GM23338 (cell line): Measurements from ENCODE around the gene ZNF605. TPM values are rescaled to one million over a fixed set of nuclear protein-coding genes. Genes with fewer than 3 reads are reported as not detected.

Experiments used
- ATAC-seq: fragments of 200-7000 bp; cut with Tn5 transposase; 3 replicates; pipeline ENCODE4 v1.9.1; 2020
- DNase-seq: peaks from one replicate; pipeline ENCODE4 v3.0.0-alpha.2; 2015; ENCODE audit warnings: low spot score
- H2AFZ ChIP-seq: fragments of 200-600 bp; sonication (generic); 2 replicates; pipeline ENCODE4 v1.8.0; 2016; ENCODE audit warnings: antibody characterized with exemption, mild to moderate bottlenecking, moderate library complexity
- H3F3A ChIP-seq: fragments of 200-600 bp; sonication (generic); replicated peaks from 2 replicates; pipeline ENCODE4 v1.8.0; 2017; ENCODE audit warnings: antibody characterized with exemption, mixed run types, low read depth
- H3K27ac ChIP-seq: fragments of 200-600 bp; sonication (generic); 2 replicates; pipeline ENCODE4 v1.6.1; 2016; ENCODE audit warnings: low read depth
- H3K27me3 ChIP-seq: fragments of 200-600 bp; sonication (generic); 2 replicates; pipeline ENCODE4 v1.8.0; 2016; ENCODE audit warnings: mild to moderate bottlenecking, mixed run types, moderate library complexity; ENCODE audit not compliant: insufficient read depth
- H3K36me3 ChIP-seq: fragments of 200-600 bp; sonication (generic); 2 replicates; pipeline ENCODE4 v1.8.0; 2016; ENCODE audit warnings: mild to moderate bottlenecking; ENCODE audit not compliant: insufficient read depth
- H3K4me1 ChIP-seq: fragments of 200-600 bp; sonication (generic); 2 replicates; pipeline ENCODE4 v1.8.0; 2016; ENCODE audit warnings: mild to moderate bottlenecking, moderate library complexity; ENCODE audit not compliant: insufficient read depth
- H3K4me2 ChIP-seq: fragments of 200-600 bp; sonication (generic); 2 replicates; pipeline ENCODE4 v1.7.1; 2017; ENCODE audit warnings: mixed run types
- H3K4me3 ChIP-seq: fragments of 200-600 bp; sonication (generic); 2 replicates; pipeline ENCODE4 v1.6.1; 2016; ENCODE audit warnings: mixed run types
- H3K79me2 ChIP-seq: fragments of 200-600 bp; sonication (generic); replicated peaks from 2 replicates; pipeline ENCODE4 v1.8.0; 2017; ENCODE audit warnings: mild to moderate bottlenecking; ENCODE audit not compliant: insufficient read depth
- H3K9me2 ChIP-seq: fragments of 200-600 bp; sonication (generic); 2 replicates; pipeline ENCODE4 v1.8.0; 2017; ENCODE audit not compliant: insufficient read depth
- H4K20me1 ChIP-seq: fragments of 200-600 bp; sonication (generic); replicated peaks from 2 replicates; pipeline ENCODE4 v1.8.0; 2017; ENCODE audit warnings: mild to moderate bottlenecking; ENCODE audit not compliant: insufficient read depth
- H3K27ac Mint-ChIP-seq: 2 replicates; pipeline ENCODE4 v1.8.0; 2020; ENCODE audit warnings: inconsistent platforms, mild to moderate bottlenecking, moderate library complexity, mixed read lengths
- H3K27me3 Mint-ChIP-seq: 3 replicates; pipeline ENCODE4 v1.8.0; 2022; ENCODE audit warnings: low read depth, mild to moderate bottlenecking, moderate library complexity, mixed read lengths, inconsistent platforms; ENCODE audit not compliant: insufficient read depth, poor library complexity
- H3K36me3 Mint-ChIP-seq: 3 replicates; pipeline ENCODE4 v1.8.0; 2021; ENCODE audit warnings: low read depth, mild to moderate bottlenecking, inconsistent platforms, moderate library complexity, mixed read lengths
- H3K4me1 Mint-ChIP-seq: 3 replicates; pipeline ENCODE4 v1.8.0; 2020; ENCODE audit warnings: mild to moderate bottlenecking, inconsistent platforms, mixed read lengths
- H3K4me3 Mint-ChIP-seq: 3 replicates; pipeline ENCODE4 v1.8.0; 2021; ENCODE audit warnings: moderate library complexity, mild to moderate bottlenecking, inconsistent platforms, mixed read lengths
- H3K9me3 Mint-ChIP-seq: 3 replicates; pipeline ENCODE4 v1.8.0; 2020; ENCODE audit warnings: moderate library complexity, mild to moderate bottlenecking, inconsistent platforms, mixed read lengths
- EZH2 ChIP-seq: fragments of 200-600 bp; sonication (generic); IDR thresholded peaks from one replicate; pipeline ENCODE4 v1.8.0; 2017; ENCODE audit warnings: antibody characterized with exemption, mild to moderate bottlenecking, low read depth; ENCODE audit not compliant: unreplicated experiment
- EZH2phosphoT487 ChIP-seq: fragments of 200-600 bp; sonication (generic); IDR thresholded peaks from one replicate; pipeline ENCODE4 v1.8.1; 2018; ENCODE audit warnings: antibody characterized with exemption; ENCODE audit not compliant: unreplicated experiment
- NANOG ChIP-seq: IDR thresholded peaks from 2 replicates; pipeline ENCODE4 v1.6.1; 2016; ENCODE audit warnings: antibody characterized with exemption, borderline replicate concordance
- POLR2AphosphoS5 ChIP-seq: IDR thresholded peaks from 2 replicates; pipeline ENCODE4 v1.6.1; 2016; ENCODE audit warnings: antibody characterized with exemption, low read depth
- STAT1 ChIP-seq: IDR thresholded peaks from one replicate; pipeline ENCODE4 v1.6.1; 2016; ENCODE audit warnings: antibody characterized with exemption; ENCODE audit not compliant: unreplicated experiment
- ZNF114 ChIP-seq: fragments of 250-450 bp; sonication (Bioruptor Pico); IDR thresholded peaks from 2 replicates; pipeline ENCODE4 v1.5.0; 2020; ENCODE audit warnings: mild to moderate bottlenecking, moderate library complexity
- polyA plus RNA-seq: library from polyadenylated mRNA; unstranded; fragments of >200 nt; fragmentation: Nextera tagmentation; extraction: Ambion mirVana; gene quantifications from 2 replicates; pipeline ENCODE4 v1.2.1, GENCODE V29; 2016
- total RNA-seq: library from RNA; depleted of rRNA; stranded (reverse); fragments of >200 nt; shearing (Covaris generic); gene quantifications from 2 replicates; pipeline ENCODE4 v1.2.3, GENCODE V29; 2014
- TF ChIP-seq, protein P1 (sequence below), 2 experiments: fragments of 200-600 bp in 1 of 2; sonication (generic) in 1 of 2; conservative IDR thresholded peaks; 2 replicates each; pipeline versions ENCODE4 v1.5.1 to v1.6.1; 2016 to 2017; ENCODE audit warnings: antibody characterized with exemption in 2 of 2, low read depth in 2 of 2, mild to moderate bottlenecking in 2 of 2, moderate library complexity in 1 of 2
- TF ChIP-seq, protein P2 (sequence below): IDR thresholded peaks from 2 replicates; pipeline ENCODE4 v1.6.1; 2016; ENCODE audit warnings: antibody characterized with exemption

ZNF605 gene
- total and polyA plus RNA-seq, 2 experiments from 2014 or later = 13.5 to 17.1 TPM

DNA sequence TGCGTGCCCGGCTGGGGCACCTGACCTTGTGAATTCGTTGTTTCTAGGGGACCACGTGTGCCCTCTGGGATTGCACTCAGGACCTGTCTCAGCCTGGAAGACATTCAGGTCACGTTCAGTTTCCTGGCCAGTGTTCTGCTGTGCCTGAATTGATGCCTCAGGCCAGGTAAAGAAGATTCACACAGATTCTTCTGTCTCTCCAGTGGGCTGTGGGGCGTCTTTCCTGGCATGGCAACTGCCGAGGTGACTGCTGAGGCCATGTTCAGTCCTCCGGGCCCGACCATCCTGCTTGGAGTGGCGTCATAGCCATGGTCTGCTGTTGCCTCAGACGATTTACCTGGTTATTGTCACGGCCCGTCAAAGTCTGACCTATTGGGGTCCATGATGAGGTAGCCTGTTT, 13.5 kb downstream of the ZNF605 start (continued):
- TF ChIP-seq, protein P1, sequence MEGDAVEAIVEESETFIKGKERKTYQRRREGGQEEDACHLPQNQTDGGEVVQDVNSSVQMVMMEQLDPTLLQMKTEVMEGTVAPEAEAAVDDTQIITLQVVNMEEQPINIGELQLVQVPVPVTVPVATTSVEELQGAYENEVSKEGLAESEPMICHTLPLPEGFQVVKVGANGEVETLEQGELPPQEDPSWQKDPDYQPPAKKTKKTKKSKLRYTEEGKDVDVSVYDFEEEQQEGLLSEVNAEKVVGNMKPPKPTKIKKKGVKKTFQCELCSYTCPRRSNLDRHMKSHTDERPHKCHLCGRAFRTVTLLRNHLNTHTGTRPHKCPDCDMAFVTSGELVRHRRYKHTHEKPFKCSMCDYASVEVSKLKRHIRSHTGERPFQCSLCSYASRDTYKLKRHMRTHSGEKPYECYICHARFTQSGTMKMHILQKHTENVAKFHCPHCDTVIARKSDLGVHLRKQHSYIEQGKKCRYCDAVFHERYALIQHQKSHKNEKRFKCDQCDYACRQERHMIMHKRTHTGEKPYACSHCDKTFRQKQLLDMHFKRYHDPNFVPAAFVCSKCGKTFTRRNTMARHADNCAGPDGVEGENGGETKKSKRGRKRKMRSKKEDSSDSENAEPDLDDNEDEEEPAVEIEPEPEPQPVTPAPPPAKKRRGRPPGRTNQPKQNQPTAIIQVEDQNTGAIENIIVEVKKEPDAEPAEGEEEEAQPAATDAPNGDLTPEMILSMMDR (conservative IDR thresholded peaks at IDR 0.05; ENCODE audit: low read depth in 2 of 2) = no peak

DNA sequence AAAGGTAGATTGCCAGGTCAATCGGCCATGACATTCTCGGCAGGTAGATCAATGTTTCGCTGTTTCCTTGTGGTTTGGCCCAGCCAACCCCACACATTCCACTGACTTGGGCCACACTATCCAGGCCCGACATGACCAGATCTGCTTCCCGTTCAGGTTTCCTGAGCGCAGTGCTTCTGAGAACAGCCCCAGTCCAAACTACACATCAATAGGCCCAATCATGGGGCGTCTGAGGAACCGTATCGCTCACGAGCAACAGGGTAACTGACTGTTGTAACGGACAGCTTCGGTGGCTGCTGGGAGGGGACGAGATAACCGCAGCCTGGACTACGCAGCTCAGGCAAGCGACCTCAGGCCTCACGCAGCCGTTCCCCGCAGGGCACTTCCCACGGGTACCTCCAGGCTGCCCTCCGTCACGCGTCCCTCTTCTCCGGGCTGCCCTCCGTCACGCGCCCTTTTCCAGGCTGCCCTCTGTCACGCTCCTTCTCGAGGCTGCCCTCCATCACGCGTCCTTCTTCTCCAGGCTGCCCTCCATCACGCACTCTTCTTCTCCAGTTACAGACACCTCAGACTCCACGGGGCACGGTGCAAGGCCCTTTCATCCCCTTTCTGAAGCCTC, 14.7 kb downstream of the ZNF605 start:
- no peak overlapping the region for H3K27ac Mint-ChIP-seq
- ATAC-seq (no peak), DNase-seq (no peak)
- Histone ChIP-seq H3K27me3 (no peaks in the 10 kb centered on the region), H3K27ac (no peak overlapping the region), H2AFZ (no peak overlapping the region), H3K9me2 (no peaks in the 10 kb centered on the region), H4K20me1 (no peaks in the 10 kb centered on the region), H3K4me3 (no peak overlapping the region), H3K36me3 (peaks cover 18% of the 10 kb centered on the region; the same call in 1 of the 2 replicates), H3K79me2 (no peaks in the 10 kb centered on the region), H3F3A (no peaks in the 10 kb centered on the region), H3K4me2 (no peak overlapping the region), H3K4me1 (no peaks in the 10 kb centered on the region)
- no peak overlapping the region; the same call in 2 of the 3 replicates for H3K4me3 Mint-ChIP-seq
- peaks cover 84% of the 10 kb centered on the region for H3K36me3 Mint-ChIP-seq
- no peak for TF ChIP-seq POLR2AphosphoS5
- TF ChIP-seq ZNF114 (CRISPR knock-in tag) = no peak
- no peak for TF ChIP-seq EZH2phosphoT487
- TF ChIP-seq EZH2 = no peak
- TF ChIP-seq, protein P1 (conservative IDR thresholded peaks at IDR 0.05; ENCODE audit: low read depth in 2 of 2) = no peak
- peaks cover 74% of the 10 kb centered on the region for H3K9me3 Mint-ChIP-seq
- no peaks in the 10 kb centered on the region for H3K4me1 Mint-ChIP-seq
- H3K27me3 Mint-ChIP-seq = peaks cover 10% of the 10 kb centered on the region

- H2AFZ ChIP-seq = no peak overlapping the region
- ATAC-seq = no peak
- Mint-ChIP-seq H3K27me3 (peaks cover 9% of the 10 kb centered on the region), H3K36me3 (peaks cover 81% of the 10 kb centered on the region), H3K4me1 (no peaks in the 10 kb centered on the region), H3K9me3 (peaks cover 74% of the 10 kb centered on the region), H3K27ac (no peak overlapping the region), H3K4me3 (no peak overlapping the region)
- H3K27ac ChIP-seq = no peak overlapping the region
- no peaks in the 10 kb centered on the region for H3K9me2 ChIP-seq
- no peak overlapping the region for H3K4me2 ChIP-seq
- H3K27me3 ChIP-seq = no peaks in the 10 kb centered on the region
- H3K4me1 ChIP-seq = no peaks in the 10 kb centered on the region
- no peaks in the 10 kb centered on the region for H3K79me2 ChIP-seq
- H3K4me3 ChIP-seq = no peak overlapping the region
- H3K36me3 ChIP-seq = peaks cover 15% of the 10 kb centered on the region; the same call in 1 of the 2 replicates
- H4K20me1 ChIP-seq = no peaks in the 10 kb centered on the region
- no peaks in the 10 kb centered on the region for H3F3A ChIP-seq
- DNase-seq = no peak
- TF ChIP-seq, protein P2, sequence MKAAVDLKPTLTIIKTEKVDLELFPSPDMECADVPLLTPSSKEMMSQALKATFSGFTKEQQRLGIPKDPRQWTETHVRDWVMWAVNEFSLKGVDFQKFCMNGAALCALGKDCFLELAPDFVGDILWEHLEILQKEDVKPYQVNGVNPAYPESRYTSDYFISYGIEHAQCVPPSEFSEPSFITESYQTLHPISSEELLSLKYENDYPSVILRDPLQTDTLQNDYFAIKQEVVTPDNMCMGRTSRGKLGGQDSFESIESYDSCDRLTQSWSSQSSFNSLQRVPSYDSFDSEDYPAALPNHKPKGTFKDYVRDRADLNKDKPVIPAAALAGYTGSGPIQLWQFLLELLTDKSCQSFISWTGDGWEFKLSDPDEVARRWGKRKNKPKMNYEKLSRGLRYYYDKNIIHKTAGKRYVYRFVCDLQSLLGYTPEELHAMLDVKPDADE = no peak
- no peak for TF ChIP-seq STAT1
- TF ChIP-seq NANOG = no peak
These were observed 15.9 kb downstream of the ZNF605 start for GRCh38 chr12:132940071-132940719.
